NCI-H446 treated with DMSO at 0.1 percent for 48 hours (cell line): ENCODE results near the gene LUZP1.
A peak's percentile ranks its signal among the peaks of the same experiment; 100 is the strongest.
"Not testable (repeated sequence)": the region's sequence is repeated elsewhere in the genome, so short reads cannot be mapped to it uniquely, and the experiment has no call there.

ENCODE experiments used
- DNase-seq: peaks from one replicate; lab custom pipeline; 2025; lab: John Stamatoyannopoulos, UW

LUZP1 gene

GRCh38 chr1:23188936-23189452, 20.3 kb upstream of the LUZP1 start:
- DNase-seq = not testable (repeated sequence)

GRCh38 chr1:23188434-23188884, 19.8 kb upstream of the LUZP1 start:
- no peak for DNase-seq

- DNase-seq = no peak
Observed at GRCh38 chr1:23187637-23188036, 19.0 kb upstream of the LUZP1 start.

- no peak for DNase-seq
Observed at GRCh38 chr1:23185381-23185780, 16.7 kb upstream of the LUZP1 start.

- no peak for DNase-seq
Observed at GRCh38 chr1:23184212-23184934, 15.7 kb upstream of the LUZP1 start.

GRCh38 chr1:23179862-23180261, 11.2 kb upstream of the LUZP1 start:
- DNase-seq = no peak

- no peak for DNase-seq
Observed at GRCh38 chr1:23178950-23179349, 10.3 kb upstream of the LUZP1 start.

GRCh38 chr1:23178414-23178813, 9.8 kb upstream of the LUZP1 start:
- no peak for DNase-seq

GRCh38 chr1:23177438-23178380, 9.1 kb upstream of the LUZP1 start:
- DNase-seq = peak; percentile 37

- DNase-seq = no peak
Observed at GRCh38 chr1:23177031-23177430, 8.4 kb upstream of the LUZP1 start.

- DNase-seq = no peak
Observed at GRCh38 chr1:23174426-23175110, 5.9 kb upstream of the LUZP1 start.

- no peak for DNase-seq
Observed at GRCh38 chr1:23171181-23171755, 2.6 kb upstream of the LUZP1 start.

GRCh38 chr1:23169727-23170335, 1.2 kb upstream of the LUZP1 start:
- DNase-seq = peak; percentile 92

- no peak for DNase-seq
Observed at GRCh38 chr1:23169195-23169575, 529 bp upstream of the LUZP1 start.

- no peak for DNase-seq
Observed at GRCh38 chr1:23168079-23168444, 594 bp downstream of the LUZP1 start.

GRCh38 chr1:23167353-23168078, 1.1 kb downstream of the LUZP1 start:
- DNase-seq = no peak

GRCh38 chr1:23166854-23167253, 1.8 kb downstream of the LUZP1 start:
- no peak for DNase-seq

- no peak for DNase-seq
Observed at GRCh38 chr1:23163395-23163794, 5.3 kb downstream of the LUZP1 start.

GRCh38 chr1:23159963-23160877, 8.4 kb downstream of the LUZP1 start:
- DNase-seq = no peak

- no peak for DNase-seq
Observed at GRCh38 chr1:23156940-23157339, 11.7 kb downstream of the LUZP1 start.
